HG03558 (cell line): ENCODE results near the gene CAMSAP3.
A peak's percentile ranks its signal among the peaks of the same experiment; 100 is the strongest.

Experiments
- ATAC-seq: cut with Tn5 transposase; IDR thresholded peaks from one replicate; pipeline ENCODE4 v1.9.1; 2021; ENCODE audit warnings: moderate number of reproducible peaks; ENCODE audit not compliant: unreplicated experiment; ENCODE audit errors: extremely low read depth

The CAMSAP3 gene

DNA sequence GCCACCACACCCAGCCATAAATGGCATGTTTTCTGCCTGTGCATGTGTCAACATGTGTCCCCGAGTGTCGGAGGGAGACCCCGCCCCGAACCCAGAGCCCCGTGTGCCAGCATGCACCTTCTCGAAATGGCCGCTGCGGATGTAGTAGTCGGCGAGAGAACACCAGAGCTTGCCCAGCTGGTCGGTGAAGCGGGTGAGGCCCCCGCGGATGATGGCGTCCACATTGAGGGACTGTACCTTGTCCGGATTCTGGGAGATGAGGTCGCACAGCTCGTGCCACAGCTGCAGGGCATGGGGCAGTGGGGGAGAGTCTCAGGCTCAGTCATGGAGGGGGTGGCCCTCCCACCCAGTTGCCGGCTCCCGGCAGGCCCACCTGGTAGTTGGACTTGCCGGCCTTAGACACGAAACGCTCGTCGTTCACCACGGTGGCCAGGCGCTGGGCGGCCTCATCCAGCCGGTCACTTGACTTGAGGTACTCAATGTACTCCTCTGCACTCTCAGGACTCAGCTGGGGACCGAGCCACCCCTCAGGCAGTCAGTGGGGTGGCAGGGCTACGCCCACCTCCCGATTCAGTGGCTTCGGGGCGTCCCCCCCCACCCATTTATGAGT lies 30.2 kb downstream of the CAMSAP3 start:
- no peak for ATAC-seq

DNA sequence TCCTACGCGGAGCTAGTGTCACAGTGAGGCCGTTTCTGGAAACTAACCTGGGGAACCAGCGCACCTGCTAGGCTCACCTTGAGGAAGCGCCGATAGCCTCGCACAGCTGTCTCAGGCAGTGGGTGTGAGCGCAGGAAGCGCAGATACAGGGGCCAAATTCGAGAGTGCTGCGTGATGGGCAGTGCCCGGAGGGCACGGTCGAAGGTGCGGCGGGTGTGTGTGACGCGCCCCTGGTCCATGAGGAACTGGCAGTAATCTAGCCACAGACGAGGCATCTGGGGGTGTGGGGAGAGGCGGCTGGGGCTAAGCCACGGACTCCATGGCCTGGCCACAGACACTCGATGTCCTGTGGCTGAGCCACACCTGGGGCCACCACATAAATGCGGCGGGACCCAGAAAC lies 31.5 kb downstream of the CAMSAP3 start:
- no peak for ATAC-seq

DNA sequence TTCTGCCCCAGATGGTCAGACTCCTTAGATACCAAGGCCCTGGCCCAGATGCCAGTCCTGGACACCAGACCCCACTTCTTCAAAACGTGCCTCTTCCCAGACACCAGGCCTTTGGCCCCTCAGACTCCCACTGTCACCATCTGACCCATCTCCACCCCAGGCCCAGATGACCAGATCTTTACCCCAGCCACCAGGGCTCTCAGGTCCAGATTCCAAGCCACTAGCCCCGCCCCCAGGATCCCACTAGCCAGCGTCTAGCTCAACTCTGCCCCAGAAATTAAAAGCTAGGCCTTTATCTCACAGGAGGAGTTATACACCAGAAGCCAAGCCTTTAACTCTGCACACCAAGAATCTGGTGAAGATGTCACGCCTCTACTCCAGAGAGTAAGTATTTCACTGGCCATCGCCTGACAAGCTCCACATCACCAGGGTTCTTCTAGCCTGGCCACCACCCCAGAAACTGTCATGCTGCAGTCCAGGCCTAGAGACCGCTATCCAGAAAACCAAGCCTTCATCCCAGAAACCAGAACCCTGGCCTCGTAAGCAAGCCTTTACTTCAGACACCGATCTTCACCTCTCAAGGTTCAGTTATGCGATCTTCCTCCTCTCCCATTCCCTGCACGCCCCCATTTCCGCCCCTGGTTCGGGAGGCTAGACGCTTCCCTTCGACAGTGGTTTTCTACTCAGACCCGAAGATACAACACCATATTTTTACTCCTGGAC lies 33.1 kb downstream of the CAMSAP3 start:
- no peak for ATAC-seq

GRCh38 chr19:7629347-7630054 lies 33.8 kb downstream of the CAMSAP3 start, which contains the start of the genes PET100 and XAB2:
Gene PET100, plus strand, starts transcription at chr19:7629793. Its CDS starts 41 bp downstream, at chr19:7629834.
Gene XAB2, minus strand, starts transcription at chr19:7629545. Its CDS starts 18 bp downstream, at chr19:7629527.
- peak; percentile 80 for ATAC-seq

DNA sequence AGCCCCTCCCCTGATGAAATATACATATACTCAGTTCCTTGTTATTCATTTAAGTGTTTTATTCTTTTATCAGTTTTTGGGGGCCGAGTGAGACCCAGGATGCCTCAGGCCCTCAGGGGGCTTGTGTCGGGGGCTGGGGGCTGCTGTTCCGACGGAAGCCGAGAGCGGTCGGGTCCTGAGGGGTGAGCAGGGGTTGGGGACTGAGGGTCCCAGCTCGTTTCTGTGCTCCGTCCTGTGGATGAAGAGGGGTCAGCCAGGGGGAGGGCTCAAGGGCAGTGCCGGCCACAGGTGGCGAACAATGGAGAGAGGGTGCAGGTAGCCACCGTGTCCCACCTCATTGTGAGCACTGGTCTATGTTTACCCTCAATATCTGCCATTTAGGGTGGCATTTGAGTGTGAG lies 35.9 kb downstream of the CAMSAP3 start:
- no peak for ATAC-seq

DNA sequence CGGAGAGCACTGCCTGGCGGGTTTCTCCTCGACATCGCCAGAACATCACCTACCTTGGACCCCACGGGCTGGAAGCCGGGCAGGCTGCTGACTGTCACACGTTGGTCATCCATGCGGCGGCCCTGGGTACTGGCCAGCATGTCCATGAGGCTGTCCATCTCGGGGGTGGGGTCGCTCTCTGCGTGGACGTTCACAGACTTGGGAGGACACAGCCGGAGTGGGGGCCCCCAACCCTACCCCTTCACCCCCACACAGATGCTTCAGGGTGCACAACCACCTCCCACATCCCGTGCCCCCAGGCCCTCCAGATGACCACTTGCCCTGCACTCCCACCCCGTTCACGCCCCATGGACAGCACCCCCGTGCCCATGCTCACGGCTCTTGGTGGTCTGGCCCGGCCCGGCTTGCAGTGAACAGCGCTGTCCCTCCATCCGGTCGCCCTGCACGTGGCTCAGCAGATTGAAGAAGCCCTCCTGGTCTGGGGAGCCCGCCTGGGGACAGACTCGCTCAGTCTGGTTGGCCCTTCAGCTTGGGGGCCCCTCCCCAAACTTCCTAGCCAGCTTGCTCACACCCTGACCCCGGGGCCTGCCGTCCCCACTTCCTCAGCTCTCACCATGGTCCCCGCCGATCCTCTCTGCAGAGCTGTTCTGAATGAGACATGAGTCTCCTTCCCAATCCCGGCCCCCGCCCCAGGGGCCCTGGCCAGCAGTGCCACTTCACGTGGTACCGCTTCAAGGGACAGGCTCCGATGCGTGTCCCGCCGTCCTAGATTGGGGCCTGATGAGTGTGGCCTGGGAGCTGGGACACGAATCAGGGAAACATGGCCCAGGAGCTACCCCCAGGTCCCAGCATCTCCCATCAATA lies 36.9 kb downstream of the CAMSAP3 start:
- ATAC-seq, result no peak

DNA sequence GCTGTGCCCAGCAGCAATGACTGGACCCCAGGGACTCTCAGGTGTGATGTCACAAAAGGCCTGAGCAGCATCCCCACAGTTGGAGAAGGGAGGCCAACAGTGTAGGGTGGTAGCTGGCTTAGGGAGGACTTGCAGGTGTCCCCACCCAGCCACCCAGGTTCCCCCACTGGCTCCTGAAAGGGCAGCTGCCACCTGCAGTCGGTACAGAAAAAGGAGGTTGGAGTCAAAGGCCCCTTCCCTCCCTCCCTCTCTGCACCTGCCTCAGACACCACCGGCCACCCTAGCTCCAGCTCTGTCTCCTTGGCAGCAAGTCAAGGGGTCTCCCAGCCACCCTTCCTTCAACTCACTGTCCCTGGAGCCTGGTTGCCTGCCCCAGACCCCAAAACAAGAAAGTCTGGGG lies 38.0 kb downstream of the CAMSAP3 start, which contains the start of gene PCP2:
Gene PCP2 (minus strand): TSS at position 22 of the 400 bp plus-strand sequence. CDS start 262 bp downstream, outside the sequence.
- ATAC-seq, result no peak

- ATAC-seq, result no peak
Observed at GRCh38 chr19:7635670-7636069, 40.0 kb downstream of the CAMSAP3 start.

- ATAC-seq, result no peak
Observed at GRCh38 chr19:7636317-7636690, 40.6 kb downstream of the CAMSAP3 start.

DNA sequence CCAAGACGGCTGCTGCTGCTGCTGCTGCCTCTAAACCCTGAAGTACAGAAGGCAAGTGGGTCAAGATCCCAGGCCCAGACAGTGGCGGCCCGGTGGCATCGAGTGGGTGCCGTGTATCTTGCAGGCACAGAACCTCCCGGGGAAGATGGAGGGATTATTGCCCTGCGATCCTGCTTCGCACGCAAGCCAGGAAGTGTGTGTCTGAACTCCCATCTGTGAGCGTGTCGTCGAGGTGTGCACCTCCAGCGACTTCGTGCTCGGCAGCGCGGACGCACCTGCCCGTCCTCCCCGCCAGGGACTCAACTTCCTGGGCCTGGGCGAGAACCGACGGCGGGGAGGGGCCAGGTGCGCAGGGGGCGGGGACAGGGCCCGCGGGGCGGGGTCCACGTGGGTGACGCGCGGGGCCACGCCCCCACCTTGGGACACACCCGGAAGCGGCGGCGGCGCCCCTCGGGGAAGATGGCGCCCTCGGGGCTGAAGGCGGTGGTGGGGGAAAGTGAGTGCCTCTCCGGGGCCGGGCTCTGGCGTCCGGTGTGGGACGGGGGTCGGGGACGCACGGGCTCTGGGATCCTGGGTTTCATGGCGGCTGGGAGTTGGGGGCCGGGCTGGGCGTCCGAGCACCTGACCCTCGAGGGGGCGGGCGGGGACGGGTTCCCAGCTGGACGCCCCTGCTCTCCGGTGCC lies 41.2 kb downstream of the CAMSAP3 start, which contains the start of gene STXBP2:
Gene STXBP2 (plus strand): TSS at position 420 of the 683 bp plus-strand sequence. CDS start 40 bp downstream, at position 460.
- ATAC-seq, result no peak

GRCh38 chr19:7637374-7638256 lies 42.0 kb downstream of the CAMSAP3 start:
- ATAC-seq, result no peak

DNA sequence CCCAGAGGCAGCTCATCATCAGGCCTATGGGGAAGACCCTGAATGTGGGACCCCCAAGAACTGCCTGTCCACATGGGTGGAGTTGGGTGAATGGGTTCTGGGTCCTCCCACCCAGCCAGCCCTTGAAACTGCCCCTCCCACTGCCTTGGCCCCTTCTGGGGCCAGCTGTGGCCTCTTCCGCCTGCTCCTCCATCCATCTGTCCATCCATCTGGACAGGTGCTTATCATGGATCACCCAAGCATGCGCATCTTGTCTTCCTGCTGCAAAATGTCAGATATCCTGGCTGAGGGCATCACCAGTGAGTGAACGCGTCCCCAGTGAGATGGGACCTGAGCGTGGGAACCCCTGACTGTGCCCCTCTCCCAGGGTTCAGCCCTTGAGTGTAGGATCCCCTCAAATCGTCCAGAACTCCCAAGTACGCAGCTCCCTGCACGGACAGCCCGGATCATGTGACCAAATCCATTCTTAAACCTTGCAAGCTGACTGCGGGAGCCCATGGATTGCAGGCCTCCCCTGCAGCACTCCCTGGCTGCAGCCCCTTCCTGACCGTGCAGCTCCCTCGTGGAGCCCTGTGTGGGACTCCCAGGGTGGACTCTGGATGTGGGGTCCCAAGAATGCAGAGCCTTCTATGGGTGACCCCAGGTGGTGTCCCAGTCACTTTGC lies 43.3 kb downstream of the CAMSAP3 start:
- ATAC-seq, result no peak

DNA sequence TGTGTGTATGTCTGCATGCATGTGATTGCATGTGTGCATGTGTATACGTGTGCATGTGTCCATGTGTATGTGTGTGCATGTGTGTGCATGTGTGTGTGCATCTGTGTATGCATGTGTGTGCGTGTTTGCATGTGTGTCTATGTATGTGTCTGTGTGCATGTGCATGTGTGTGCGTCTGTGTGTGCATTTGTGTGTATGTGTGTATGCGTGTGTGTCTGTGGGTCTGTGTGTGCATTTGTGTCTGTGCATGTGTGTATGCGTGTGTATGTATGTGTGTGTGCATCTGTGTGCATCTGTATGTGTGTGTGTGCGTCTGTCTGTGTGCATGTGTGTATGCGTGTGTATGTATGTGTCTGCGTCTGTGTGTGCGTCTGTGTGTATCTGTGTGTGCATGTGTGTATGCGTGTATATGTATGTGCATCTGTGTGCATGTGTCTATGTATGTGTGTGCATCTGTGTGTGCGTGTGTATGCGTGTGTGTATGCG lies 44.2 kb downstream of the CAMSAP3 start:
- no peak for ATAC-seq

DNA sequence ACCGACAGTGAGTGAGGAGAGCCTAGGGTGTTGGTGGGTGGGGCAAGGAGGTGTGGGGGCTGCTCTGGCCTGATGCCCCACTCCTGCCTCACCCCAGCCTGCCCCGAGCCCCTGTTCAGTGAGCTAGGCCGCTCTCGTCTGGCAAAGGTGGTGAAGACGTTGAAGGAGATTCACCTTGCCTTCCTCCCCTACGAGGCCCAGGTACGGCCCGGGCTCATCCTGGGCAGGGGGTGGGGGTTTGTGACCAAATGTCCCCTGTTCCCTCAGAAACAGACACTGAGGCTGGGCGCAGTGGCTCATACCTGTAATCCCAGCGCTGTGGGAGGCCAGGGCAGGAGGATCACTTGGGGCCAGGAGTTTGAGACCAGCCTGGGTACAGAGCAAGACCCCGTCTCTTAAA lies 45.1 kb downstream of the CAMSAP3 start:
- no peak for ATAC-seq

DNA sequence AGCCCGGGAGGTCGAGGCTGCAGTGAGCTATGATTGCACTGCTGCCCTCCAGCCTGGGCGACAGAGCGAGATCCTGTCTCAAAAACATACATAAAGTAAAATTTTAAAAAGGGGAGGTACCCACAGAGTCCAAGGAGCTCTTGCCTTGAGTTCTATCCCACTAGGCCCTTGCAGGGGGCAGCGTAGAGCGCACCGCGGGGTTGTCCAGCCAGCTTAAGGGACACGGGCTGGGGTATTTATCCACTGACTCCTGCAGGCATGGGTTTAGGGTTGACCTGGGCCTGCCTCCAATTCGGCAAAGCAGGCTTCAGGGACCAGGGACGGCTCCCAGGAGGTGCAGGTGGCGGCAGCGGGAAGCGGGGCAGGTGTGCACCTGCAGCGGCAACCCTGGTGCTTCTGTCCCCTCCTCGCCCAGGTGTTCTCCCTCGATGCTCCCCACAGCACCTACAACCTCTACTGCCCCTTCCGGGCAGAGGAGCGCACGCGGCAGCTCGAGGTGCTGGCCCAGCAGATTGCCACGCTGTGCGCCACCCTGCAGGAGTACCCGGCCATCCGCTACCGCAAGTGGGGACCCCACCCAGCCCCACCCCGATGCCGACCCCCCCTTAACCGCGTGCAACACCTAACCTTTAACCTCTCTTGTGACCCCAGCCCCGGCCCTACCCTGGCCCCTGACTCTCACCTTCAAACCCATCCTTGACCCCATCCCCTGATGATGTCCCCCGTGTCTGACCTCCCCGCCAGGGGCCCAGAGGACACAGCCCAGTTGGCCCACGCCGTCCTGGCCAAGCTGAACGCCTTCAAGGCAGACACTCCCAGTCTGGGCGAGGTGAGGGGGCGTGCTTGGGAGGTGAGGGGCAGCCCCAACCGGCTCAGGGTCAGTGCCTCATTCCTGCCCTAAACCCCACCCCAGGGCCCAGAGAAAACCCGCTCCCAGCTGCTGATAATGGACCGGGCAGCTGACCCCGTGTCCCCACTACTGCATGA lies 45.9 kb downstream of the CAMSAP3 start:
- no peak for ATAC-seq

GRCh38 chr19:7642295-7643030 lies 46.8 kb downstream of the CAMSAP3 start:
- no peak for ATAC-seq
